ENCODE data around the gene MRPL18. TPM values are rescaled to one million over a fixed set of nuclear protein-coding genes. Genes with fewer than 3 reads are reported as not detected.
"Not testable (repeated sequence)": the region's sequence is repeated elsewhere in the genome, so short reads cannot be mapped to it uniquely, and the experiment has no call there.

The MRPL18 gene
- total and polyA plus RNA-seq, 4 donors: 42.9 to 120 (median 61.3) TPM

DNA sequence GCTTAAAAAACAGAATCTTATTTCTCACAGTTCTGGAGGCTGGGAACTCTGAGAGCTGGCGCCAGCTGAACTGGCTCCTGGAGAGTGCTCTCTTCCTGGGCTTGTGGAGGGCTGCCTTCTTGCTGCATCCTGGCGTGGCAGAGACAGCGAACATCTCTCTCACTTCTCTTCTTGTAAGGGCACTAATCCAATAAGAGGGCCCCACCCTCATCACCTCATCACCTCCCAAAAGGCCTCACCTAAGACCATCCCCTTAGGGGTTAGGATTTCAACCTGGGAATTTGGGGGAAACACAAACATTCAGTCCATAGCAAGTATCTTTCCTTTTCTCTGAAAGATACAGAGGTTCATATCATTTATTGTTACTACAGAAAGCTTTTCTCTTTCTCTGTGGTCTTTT is 33.7 kb downstream of the MRPL18 start:
- H3K9me3 ChIP-seq (ENCODE audit: control insufficient read depth in 4 of 4, insufficient read depth in 3 of 4, low read length in 3 of 4): no peaks in the 10 kb centered on the region

DNA sequence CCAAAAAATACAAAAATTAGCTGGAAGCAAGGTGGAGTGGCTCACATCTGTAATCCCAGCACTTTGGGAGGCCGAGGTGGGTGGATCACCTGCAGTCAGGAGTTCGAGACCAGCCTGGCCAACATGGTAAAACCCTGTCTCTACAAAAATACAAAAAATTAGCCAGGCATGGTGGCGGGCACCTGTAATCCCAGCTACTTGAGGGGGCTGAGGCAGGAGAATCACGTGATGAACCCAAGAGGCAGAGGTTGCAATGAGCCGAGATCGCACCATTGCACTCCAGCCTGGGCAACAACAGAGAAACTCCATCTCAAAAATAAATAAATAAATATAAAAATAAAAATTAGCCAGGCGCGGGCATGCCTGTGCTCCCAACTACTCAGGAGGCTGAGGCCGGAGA is 34.4 kb downstream of the MRPL18 start:
- H3K27me3 ChIP-seq (ENCODE audit: control insufficient read depth in 3 of 3, insufficient read depth in 3 of 3, low read length in 2 of 3); H3K4me3 ChIP-seq: not testable (repeated sequence)
- WGBS, 2 donors: 95 to 96% methylated on average over 9 of the region's 9 CpGs

More for the DNA sequence above, 33.7 kb downstream of the MRPL18 start:
- DNase-seq: no peak
- Histone ChIP-seq H3K27me3 (ENCODE audit: control insufficient read depth in 3 of 3, insufficient read depth in 3 of 3, low read length in 2 of 3) (no peaks in the 10 kb centered on the region), H3K27ac (ENCODE audit: low read depth in 1 of 2, low read length in 1 of 2) (no peak overlapping the region), H3K4me3 (no peak overlapping the region), H3K9ac (ENCODE audit: insufficient read depth in 1 of 2, low read length in 2 of 2) (no peak overlapping the region), H3K4me1 (ENCODE audit: control insufficient read depth in 5 of 5, insufficient read depth in 5 of 5, low read length in 5 of 5) (peaks cover 0 to 7% (median 0%) of the 10 kb centered on the region in 5 donors), H3K36me3 (ENCODE audit: control insufficient read depth in 4 of 4, insufficient read depth in 4 of 4, low read length in 4 of 4) (no peaks in the 10 kb centered on the region)
- 91 to 99% methylated on average over 3 of the region's 3 CpGs for WGBS, 2 donors
- TF ChIP-seq, protein P1, sequence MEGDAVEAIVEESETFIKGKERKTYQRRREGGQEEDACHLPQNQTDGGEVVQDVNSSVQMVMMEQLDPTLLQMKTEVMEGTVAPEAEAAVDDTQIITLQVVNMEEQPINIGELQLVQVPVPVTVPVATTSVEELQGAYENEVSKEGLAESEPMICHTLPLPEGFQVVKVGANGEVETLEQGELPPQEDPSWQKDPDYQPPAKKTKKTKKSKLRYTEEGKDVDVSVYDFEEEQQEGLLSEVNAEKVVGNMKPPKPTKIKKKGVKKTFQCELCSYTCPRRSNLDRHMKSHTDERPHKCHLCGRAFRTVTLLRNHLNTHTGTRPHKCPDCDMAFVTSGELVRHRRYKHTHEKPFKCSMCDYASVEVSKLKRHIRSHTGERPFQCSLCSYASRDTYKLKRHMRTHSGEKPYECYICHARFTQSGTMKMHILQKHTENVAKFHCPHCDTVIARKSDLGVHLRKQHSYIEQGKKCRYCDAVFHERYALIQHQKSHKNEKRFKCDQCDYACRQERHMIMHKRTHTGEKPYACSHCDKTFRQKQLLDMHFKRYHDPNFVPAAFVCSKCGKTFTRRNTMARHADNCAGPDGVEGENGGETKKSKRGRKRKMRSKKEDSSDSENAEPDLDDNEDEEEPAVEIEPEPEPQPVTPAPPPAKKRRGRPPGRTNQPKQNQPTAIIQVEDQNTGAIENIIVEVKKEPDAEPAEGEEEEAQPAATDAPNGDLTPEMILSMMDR (IDR thresholded peaks at IDR 0.05; ENCODE audit: control extremely low read depth, extremely low read depth): no peak
- no peak for ATAC-seq (ENCODE audit: insufficient read depth, low FRiP score)

DNA sequence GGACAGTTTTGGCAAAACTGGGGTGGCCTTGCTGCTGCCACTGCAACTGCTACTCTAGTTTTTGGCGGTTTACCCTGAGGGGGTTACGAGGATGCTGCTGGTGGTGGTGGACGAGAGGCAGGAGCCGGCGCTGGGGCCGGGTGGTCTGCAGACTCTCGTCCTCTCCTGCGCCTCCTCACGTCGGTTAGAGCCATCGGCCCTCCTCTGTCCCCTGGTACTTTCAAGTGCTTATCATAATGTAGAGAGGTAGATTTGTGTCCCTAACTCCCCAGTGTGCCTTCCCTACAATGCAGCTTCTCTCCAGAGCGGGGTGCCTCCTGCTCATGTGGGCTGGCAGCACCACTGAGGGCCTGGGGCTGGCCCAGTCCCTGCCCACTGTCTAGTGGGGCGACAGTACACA is 35.7 kb downstream of the MRPL18 start:
- Histone ChIP-seq H3K36me3 (ENCODE audit: control insufficient read depth in 4 of 4, insufficient read depth in 4 of 4, low read length in 4 of 4) (no peaks in the 10 kb centered on the region), H3K27ac (ENCODE audit: low read depth in 1 of 2, low read length in 1 of 2) (no peak overlapping the region), H3K4me3 (no peak overlapping the region), H3K9me3 (ENCODE audit: control insufficient read depth in 4 of 4, insufficient read depth in 3 of 4, low read length in 3 of 4) (no peaks in the 10 kb centered on the region), H3K4me1 (ENCODE audit: control insufficient read depth in 5 of 5, insufficient read depth in 5 of 5, low read length in 5 of 5) (no peaks in the 10 kb centered on the region), H3K27me3 (ENCODE audit: control insufficient read depth in 3 of 3, insufficient read depth in 3 of 3, low read length in 2 of 3) (no peaks in the 10 kb centered on the region), H3K9ac (ENCODE audit: insufficient read depth in 1 of 2, low read length in 2 of 2) (no peak overlapping the region)
- DNase-seq (no peak), ATAC-seq (ENCODE audit: insufficient read depth, low FRiP score) (no peak)
- TF ChIP-seq, protein P1 (IDR thresholded peaks at IDR 0.05; ENCODE audit: control extremely low read depth, extremely low read depth): no peak
- 95 to 96% methylated on average over 13 of the region's 13 CpGs for WGBS, 2 donors

More for the DNA sequence above, 34.4 kb downstream of the MRPL18 start:
- H3K9ac ChIP-seq (ENCODE audit: insufficient read depth in 1 of 2, low read length in 2 of 2); DNase-seq; H3K9me3 ChIP-seq (ENCODE audit: control insufficient read depth in 4 of 4, insufficient read depth in 3 of 4, low read length in 3 of 4); H3K36me3 ChIP-seq (ENCODE audit: control insufficient read depth in 4 of 4, insufficient read depth in 4 of 4, low read length in 4 of 4); H3K4me1 ChIP-seq (ENCODE audit: control insufficient read depth in 5 of 5, insufficient read depth in 5 of 5, low read length in 5 of 5); H3K27ac ChIP-seq (ENCODE audit: low read depth in 1 of 2, low read length in 1 of 2); ATAC-seq (ENCODE audit: insufficient read depth, low FRiP score): not testable (repeated sequence)

DNA sequence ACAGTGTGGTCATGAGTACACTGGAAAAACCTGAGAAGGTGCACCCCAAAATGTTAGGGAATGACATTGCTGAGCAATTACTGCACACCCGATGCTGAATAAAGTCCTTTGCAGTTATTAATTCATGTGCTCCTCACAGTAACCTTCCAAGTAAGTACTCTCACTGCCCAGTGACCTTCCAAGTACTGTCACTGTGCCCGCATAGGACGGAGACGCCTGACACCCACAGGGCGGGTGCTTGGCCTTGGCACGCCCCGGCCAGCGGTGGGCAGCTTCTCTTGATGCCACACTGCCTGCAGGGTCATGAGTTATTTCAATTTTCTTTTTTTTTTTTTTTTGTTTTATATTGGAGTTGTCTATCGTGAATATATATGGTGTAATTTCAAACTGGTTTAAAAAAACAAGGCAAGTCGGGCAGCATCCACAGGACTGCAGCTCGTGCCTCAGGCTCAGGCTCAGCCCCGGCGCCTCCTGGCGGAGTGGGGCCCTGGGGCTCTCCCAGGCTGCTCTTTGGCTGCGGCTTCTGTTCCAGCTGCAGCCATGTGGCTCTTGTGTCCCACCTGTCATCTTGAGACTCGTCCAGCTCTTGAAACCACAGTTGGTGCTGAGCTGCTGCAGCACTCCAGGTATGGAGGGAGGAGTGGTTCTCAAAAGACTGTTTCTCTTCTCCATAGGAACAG is 36.8 kb downstream of the MRPL18 start:
- no peaks in the 10 kb centered on the region for H3K36me3 ChIP-seq (ENCODE audit: control insufficient read depth in 4 of 4, insufficient read depth in 4 of 4, low read length in 4 of 4)
- H3K9me3 ChIP-seq (ENCODE audit: control insufficient read depth in 4 of 4, insufficient read depth in 3 of 4, low read length in 3 of 4): no peaks in the 10 kb centered on the region
- TF ChIP-seq, protein P1 (IDR thresholded peaks at IDR 0.05; ENCODE audit: control extremely low read depth, extremely low read depth): no peak
- H3K27me3 ChIP-seq (ENCODE audit: control insufficient read depth in 3 of 3, insufficient read depth in 3 of 3, low read length in 2 of 3): no peaks in the 10 kb centered on the region
- 87 to 91% methylated on average over 16 of the region's 16 CpGs for WGBS, 2 donors
- H3K27ac ChIP-seq (ENCODE audit: low read depth in 1 of 2, low read length in 1 of 2): no peak overlapping the region
- no peak for DNase-seq
- H3K4me1 ChIP-seq (ENCODE audit: control insufficient read depth in 5 of 5, insufficient read depth in 5 of 5, low read length in 5 of 5): peaks cover 0 to 1% (median 0%) of the 10 kb centered on the region in 5 donors
- no peak for ATAC-seq (ENCODE audit: insufficient read depth, low FRiP score)
- no peak overlapping the region for H3K4me3 ChIP-seq
- no peak overlapping the region for H3K9ac ChIP-seq (ENCODE audit: insufficient read depth in 1 of 2, low read length in 2 of 2)

Measured in lung (tissue), 12 donors.